HG03571 (cell line): Measurements from ENCODE around the gene SPIRE2.
"Not testable (repeated sequence)": the region's sequence is repeated elsewhere in the genome, so short reads cannot be mapped to it uniquely, and the experiment has no call there.

ENCODE experiments used
- ATAC-seq: cut with Tn5 transposase; IDR thresholded peaks from one replicate; pipeline ENCODE4 v1.9.1; 2021; ENCODE audit not compliant: unreplicated experiment

The SPIRE2 gene, protein sequence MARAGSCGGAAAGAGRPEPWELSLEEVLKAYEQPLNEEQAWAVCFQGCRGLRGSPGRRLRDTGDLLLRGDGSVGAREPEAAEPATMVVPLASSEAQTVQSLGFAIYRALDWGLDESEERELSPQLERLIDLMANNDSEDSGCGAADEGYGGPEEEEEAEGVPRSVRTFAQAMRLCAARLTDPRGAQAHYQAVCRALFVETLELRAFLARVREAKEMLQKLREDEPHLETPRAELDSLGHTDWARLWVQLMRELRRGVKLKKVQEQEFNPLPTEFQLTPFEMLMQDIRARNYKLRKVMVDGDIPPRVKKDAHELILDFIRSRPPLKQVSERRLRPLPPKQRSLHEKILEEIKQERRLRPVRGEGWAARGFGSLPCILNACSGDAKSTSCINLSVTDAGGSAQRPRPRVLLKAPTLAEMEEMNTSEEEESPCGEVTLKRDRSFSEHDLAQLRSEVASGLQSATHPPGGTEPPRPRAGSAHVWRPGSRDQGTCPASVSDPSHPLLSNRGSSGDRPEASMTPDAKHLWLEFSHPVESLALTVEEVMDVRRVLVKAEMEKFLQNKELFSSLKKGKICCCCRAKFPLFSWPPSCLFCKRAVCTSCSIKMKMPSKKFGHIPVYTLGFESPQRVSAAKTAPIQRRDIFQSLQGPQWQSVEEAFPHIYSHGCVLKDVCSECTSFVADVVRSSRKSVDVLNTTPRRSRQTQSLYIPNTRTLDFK

DNA sequence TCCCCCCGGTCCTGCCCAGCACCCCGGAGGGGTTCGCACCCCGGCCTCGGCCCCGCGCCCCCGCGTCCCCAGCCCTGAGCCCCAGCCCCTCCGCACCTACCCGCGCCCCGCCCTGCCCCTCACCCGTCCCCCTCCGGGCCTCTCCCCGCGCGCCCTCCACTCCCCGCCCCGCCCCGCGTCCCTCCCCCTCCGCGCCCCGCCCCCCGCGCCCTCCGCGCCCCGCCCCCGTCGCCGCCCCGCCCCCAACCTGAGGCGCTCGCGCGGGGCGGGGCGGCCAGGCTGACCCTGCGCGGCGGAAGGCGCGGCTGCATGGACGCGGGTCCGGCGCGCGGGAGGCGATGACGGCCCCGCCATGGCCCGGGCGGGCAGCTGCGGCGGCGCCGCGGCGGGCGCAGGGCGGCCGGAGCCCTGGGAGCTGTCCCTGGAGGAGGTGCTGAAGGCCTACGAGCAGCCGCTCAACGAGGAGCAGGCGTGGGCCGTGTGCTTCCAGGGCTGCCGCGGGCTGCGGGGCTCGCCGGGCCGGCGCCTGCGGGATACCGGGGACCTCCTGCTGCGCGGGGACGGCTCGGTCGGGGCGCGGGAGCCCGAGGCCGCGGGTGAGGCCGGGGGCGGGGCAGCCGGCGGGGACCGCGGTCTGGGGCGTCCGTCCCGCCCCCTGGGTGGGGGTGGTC is at the start of gene SPIRE2:
Gene SPIRE2, plus strand, starts transcription at position 277 of the 671 bp plus-strand sequence. Its CDS starts 76 bp downstream, at position 353.
- no peak for ATAC-seq

DNA sequence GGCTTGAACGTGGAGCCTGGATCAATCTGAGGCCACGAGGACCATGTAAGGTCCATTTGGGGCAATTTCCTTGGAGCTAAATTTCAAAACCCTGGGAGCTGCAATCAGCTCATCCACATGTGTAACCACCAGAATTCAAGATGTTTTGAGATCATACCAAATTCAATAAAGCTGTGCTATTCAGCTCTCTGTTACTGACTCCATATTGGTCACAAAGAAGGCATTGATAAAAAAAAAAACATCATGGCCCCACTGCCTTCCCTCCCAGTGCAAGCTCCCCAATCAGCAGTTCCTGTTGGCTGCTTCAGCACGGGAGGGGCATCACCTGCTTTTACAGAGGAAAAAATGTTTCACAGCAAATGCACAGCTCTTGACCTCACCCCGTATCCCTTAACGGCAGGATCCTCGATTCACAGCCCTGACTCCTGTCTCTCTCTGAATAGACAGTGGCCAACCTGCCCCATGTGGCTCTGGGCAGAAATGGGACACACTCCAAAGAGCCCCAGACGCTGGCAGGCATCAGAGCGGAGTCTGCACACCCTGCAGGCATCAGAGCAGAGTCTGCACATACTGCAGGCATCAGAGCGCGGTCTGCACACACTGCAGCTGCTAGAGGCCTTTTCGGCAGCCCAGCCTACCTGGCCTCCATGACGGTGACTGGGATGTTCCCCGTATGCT is 48.9 kb upstream of the SPIRE2 start:
- ATAC-seq = no peak

DNA sequence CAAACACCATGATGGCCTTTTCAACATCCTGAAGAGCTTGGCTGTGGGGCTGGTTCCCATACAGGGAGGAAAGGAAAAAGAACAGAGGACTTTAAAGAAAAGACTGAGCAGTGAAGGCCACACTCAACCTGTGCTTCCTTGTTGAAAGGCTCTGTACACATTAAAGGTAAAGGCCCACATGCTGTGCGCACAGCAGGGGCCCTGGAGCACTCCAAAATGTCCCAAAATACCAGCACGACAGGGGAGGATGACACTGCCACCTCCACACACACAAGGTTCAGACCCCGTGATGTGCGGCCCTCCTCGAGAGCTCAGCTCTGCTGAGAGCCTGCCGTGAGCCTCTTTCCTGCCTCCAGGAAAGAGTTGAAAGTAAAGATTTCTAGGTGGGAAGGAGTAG is 48.4 kb upstream of the SPIRE2 start:
- no peak for ATAC-seq

GRCh38 chr16:89782489-89782888 is 45.8 kb upstream of the SPIRE2 start:
- no peak for ATAC-seq

DNA sequence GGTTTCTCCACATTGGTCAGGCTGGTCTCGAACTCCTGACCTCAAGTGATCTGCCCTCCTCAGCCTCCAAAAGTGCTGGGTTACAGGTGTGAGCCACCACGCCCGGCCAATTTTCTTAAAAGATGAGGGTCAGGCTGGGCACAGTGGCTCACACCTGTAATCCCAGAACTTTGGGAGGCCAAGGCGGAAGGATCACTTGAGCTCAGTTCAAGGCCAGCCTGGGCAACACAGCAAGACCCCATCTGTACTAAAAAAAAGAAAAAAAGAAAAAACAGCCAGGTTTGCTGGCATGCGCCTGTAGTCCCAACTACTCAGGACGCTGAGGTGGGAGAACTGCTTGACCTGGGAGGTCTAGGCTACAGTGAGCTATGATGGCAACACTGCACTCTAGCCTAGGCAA is 44.3 kb upstream of the SPIRE2 start:
- not testable (repeated sequence) for ATAC-seq

DNA sequence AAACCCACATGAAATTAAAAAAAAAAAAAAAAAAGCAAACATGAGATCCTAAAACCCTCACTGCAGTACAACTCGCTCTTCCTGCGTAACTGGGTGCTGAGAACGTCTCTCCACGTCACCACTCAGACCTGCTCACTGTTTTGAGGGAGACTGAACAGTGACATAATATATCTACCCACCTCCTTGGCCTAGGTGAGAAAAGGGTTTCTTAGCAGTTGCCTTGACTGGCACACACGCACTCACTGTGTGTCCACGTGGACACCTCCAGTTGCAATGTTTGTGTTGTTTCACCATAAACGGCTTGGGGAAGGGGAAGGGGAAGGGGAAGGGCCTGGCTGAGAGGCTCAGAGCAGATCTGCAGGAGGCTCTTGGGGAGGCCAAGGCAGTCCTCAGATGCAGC is 43.9 kb upstream of the SPIRE2 start:
- no peak for ATAC-seq

GRCh38 chr16:89785523-89786155 is 42.6 kb upstream of the SPIRE2 start:
- no peak for ATAC-seq

DNA sequence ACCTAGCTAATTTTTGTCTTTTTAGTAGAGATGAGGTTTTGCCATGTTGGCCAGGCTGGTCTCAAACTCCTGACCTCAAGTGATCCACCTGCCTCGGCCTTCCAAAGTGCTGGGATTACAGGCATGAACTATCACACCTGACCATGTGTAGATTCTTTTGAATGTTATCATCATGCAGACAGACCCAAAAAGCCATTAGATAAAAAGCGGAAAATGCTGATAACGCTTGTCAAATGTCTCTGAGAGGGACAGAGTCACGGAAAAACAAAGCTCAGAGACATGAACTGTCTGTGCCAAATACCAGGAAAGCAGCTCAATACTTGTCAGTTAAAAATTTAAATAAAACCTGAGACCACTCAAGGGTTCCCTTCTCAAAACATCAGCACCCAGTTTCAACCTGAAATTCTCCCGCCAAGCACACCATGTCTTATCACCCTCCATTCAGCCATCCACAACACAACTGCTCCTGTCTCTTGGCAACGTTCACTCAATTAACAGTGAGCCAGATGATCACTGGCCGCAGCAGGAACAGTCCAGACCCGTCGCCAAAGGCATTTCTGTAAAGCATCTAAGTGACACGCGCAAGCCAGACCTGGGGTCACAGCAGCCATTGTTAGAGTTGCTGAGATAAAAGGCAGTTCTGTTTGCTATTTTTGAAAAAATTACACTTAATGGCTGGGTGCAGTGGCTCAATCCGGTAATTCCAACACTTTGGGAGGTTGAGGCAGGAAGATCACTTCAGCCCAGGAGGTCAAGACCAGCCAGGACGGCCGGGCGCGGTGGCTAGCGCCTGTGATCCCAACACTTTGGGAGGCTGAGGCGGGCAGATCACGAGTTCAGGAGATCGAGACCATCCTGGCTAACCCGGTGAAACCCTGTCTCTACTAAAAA is 41.6 kb upstream of the SPIRE2 start:
- ATAC-seq = no peak

DNA sequence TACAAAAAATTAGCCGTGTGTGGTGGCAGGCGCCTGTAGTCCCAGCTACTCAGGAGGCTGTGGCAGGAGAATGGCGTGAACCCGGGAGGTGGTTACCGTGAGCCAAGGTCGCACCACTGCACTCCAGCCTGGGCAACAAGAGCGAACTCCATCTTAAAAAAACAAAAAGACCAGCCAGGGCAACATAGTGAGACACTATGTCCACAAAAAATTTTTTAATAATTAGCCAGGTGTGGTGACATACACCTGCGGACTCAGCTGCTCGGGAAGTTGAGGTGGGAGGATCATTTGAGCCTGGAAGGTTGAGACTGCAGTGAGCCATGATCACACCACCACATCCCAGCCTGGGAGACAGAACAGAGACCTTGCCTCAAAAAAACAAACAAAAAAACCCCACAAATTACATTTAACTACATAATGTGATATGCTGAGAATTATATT is 40.9 kb upstream of the SPIRE2 start:
- no peak for ATAC-seq

- no peak for ATAC-seq
These were observed 36.8 kb upstream of the SPIRE2 start for GRCh38 chr16:89791278-89791995.

DNA sequence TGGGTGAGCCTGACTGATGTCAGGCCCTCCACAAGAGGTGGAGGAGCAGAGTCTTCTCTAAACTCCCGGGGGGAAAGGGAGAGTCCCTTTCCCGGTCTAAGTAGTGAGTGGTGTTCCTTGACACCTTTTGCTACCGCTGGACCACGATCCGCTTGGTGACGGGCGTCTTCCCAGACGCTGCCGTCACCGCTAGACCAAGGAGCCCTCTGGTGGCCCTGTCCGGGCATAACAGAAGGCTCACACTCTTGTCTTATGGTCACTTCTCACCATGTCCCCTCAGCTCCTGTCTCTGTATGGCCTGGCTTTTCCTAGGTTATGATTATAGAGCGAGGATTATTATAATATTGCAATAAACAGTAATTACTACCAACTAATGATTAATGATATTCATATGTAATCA is 35.2 kb upstream of the SPIRE2 start:
- ATAC-seq = not testable (repeated sequence)

DNA sequence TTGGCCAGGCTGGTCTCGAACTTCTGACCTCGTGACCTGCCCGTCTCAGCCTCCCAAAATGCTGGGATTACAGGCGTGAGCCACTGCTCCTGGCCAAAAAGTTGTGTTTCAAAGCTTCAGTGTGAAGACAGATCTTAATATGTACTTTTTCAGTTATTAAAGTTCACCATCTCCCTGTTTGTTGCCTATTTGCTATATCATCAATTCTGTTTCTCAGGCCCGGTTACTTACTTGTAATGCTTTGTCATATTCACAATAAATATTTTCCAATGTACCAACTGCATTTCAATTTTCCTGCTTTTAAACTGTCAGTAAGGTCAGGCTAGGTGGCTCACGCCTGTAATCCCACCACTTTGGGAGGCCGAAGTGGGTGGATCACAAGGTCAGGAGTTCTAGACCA is 34.3 kb upstream of the SPIRE2 start:
- no peak for ATAC-seq

- ATAC-seq = no peak
These were observed 32.6 kb upstream of the SPIRE2 start for GRCh38 chr16:89795676-89796075.

DNA sequence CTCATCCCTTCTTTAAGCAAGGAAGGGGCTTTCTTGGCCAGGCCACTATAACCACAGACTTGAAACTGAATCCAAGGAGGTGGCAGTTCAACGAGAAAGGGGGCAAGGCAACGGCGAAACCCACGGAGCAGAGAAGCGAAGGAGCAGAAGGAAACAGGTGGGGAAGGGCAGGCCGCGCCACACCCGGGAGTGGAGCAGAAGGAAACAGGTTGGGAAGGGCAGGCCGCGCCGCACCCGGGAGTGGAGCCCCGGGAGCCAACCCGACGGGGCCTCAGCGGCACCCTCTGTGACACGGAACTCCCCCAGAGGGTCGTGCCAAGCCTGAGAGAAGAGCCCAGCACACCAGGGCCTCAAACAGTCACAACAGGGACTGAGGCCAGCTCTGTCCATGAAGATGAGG is 32.2 kb upstream of the SPIRE2 start:
- no peak for ATAC-seq

DNA sequence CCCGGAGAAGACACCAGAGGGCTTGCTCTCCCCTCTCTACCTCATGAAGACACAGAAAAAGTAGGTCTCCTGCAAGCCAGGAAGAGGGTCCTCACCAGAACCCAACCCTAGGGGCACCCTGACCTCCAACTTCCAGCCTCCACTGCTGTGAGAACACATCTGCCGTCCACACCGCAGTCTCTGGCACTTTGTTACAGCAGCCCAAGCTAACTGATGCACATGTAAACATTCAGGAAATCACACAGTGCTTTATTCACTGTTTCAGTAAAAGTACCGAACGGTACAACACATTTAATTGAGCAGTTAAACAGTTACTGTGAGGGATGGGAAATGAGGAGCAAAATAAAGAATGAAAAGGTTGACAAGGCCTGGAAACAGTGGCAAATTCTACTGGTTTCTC is 30.1 kb upstream of the SPIRE2 start:
- ATAC-seq = no peak

DNA sequence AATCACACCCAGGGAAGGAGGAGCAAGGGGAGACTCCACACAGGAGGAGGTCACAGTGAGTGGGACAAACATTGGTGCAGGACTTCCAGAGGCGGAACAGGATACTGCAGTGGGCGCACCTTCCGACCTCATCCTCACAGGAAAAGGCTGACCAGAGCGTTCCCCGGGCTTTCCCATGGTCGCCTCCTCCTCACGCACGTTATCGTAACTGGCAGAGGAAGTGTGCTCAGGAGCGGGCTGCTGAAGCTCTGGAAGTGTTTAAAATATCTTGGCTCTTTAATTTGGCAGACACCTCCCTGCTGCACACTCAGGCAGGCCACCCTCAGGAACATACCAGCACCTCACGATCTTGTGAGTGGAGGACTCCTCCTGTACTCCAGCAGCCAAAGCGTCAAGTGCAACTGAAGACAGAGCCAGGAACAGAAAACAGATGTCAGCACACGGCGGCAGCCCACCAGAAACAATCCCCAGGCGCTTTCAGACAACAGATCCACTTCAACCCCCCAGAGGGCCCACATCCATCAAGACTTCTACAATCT is 29.4 kb upstream of the SPIRE2 start:
- no peak for ATAC-seq

DNA sequence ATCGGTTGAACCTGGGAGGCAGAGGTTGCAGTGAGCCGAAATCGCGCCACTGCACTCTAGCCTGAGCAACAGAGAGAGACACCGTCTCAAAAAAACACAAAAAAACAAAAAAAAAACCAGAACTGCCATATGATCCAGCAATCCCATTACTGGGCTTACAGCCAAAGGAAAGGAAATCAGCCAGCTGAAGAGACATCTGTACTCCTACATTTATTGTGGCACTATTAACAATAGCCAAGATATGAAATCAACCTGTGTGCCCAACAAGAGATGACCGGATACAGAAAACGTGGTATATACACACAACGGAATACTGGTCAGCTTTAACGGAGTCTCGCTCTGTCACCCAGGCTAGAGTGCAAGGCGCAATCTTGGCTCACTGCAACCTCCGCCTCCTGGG is 26.5 kb upstream of the SPIRE2 start:
- no peak for ATAC-seq

DNA sequence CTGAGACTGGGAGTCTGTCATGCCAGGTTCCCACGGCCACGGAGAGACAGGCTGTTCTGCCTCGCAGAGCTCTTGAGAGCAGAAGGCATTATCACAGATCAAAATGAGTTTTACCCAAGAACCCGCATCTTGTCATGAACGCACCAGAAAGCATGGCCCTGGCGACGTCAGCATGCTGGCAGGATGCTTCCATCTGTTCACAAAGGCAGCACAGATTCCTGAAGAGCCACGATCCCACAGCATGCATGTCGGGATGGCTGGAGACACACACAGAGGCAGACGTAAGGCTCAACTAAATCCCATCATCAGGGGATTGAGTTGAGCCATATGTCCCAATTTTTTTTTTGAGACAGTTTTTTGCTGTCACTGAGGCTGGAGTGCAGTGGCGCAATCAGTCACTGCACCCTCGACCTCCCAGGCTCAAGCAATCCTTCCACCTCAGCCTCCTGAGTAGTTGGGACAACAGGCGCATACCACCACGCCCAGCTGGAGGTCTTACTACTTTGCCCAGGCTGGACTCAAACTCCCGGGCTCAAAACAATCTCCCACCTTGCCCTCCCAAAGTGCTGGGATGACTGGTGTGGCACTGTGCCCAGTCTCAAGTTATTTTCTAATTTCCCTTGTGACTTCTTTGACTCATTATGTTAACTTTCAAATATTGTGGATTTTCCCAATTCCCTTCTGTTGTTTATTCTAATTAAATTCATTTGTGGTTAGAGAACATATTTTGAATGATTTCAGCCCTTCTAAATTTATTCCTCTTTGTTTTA is 23.0 kb upstream of the SPIRE2 start:
- ATAC-seq = no peak
